HuH-7 (cell line): Measurements from ENCODE around the gene KANK3.
A peak's percentile ranks its signal among the peaks of the same experiment; 100 is the strongest.
"Not testable (repeated sequence)": the region's sequence is repeated elsewhere in the genome, so short reads cannot be mapped to it uniquely, and the experiment has no call there.

Experiments
- DNase-seq: peaks from one replicate; pipeline ENCODE4 v3.0.0; 2011; ENCODE audit warnings: low spot score

Gene KANK3

DNA sequence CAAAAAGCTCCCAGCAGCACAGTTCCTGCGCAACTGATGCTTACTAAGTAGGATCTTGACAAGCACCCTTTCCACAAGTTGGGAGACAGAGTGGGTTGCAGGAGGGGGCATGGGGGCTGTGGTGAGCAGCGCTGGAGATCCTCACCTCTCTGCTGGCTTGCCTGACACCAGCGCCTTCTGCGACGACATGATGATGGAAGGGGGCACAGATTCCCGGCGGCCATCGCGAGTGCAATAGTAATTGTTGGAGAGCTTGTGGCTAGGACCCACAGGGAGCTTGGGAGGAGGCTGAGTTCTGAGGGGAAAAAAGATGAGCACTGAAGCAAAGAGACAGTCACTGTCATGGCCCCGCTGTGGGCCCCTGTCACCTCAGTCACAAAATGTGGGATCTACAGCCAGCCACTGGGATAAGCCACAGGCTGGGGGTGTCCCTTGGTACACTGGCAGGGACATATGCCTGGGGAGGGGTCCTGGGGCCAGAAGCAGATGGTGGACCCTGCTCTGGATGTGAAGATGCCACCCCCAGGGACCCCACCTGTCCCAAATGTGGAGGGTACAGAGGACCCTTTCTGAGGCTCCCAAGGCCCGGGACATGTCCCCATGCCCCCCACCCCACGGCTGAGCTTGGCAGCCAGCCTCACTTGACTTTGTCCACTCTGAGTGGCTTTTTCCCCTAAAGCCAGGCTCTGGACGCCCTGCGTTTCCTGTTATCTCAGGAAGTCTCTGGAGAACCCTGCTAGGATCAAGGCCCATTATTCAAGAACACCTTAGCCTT is 26.5 kb downstream of the KANK3 start:
- DNase-seq, result no peak

DNA sequence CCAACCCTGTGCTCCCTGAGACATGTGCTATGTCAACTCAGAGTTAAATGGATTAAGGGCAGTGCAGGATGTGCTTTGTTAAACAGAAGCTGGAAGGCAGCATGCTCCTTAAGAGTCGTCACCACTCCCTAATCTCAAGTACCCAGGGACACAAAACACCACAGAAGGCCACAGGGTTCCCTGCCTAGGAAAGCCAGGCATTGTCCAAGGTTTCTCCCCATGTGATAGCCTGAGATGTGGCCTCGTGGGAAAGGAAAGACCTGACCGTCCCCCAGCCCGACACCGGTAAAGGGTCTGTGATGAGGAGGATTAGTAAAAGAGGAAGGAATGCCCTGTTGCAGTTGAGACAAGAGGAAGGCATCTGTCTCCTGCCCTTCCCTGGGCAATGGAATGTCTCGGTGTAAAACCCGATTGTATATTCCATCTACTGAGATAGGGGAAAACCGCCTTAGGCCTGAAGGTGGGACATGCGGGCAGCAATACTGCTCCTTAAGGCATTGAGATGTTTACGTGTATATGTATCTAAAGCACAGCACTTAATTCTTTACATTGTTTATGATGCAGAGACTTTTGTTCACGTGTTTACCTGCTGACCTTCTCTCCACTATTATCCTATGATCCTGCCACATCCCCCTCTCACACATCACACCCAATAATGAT is 28.0 kb downstream of the KANK3 start:
- not testable (repeated sequence) for DNase-seq

GRCh38 chr19:8311461-8312260 is 31.4 kb downstream of the KANK3 start:
- no peak for DNase-seq

DNA sequence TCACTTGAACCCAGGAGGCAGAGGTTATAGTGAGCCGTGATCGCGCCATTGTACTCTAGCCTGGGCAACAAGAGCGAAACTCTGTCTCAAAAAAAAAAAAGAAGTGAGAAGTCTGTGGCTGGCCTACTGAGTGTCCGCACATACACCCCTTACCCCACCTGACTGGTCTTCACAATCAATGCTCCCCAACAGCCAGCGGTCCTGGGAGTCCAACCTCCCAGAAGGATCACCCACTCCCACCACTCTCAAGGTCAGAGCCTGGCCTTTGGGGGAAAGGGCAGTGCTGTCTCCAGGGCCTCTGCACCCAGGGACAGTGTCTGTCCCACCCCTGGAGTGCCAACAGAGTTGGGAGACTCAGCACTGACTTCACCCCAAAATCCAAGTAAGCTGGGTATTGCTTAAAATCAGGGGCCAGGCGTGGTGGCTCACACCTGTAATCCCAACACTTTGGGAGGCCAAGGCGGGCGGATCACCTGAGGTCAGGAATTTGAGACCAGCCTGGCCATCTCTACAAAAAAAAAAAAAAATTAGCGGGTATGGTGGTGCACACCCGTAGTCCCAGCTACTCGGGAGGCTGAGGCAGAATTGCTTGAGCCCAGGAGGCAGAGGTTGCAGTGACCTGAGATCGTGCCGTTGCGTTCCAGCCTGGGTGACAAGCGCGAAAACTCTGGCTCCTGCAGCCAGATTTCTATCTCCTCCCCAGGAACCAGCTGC is 32.6 kb downstream of the KANK3 start:
- no peak for DNase-seq

DNA sequence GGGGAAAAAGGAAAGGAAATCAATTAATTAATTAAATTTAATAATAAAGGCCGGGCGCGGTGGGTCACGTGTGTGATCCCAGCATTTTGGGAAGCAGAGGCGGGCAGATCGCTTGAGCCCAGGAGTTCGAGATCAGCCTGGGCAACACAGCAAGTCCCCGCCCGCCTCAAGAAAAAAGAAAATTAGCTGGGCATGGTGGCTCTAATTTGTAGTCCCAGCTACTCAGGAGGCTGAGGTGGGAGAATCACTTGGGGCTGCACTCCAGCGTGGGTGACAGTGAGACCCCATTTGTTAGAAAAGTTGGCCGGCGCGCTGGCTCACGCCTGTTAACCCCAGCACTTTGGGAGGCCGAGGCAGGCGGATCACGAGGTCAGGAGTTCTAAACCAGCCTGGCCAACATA is 34.2 kb downstream of the KANK3 start:
- no peak for DNase-seq

DNA sequence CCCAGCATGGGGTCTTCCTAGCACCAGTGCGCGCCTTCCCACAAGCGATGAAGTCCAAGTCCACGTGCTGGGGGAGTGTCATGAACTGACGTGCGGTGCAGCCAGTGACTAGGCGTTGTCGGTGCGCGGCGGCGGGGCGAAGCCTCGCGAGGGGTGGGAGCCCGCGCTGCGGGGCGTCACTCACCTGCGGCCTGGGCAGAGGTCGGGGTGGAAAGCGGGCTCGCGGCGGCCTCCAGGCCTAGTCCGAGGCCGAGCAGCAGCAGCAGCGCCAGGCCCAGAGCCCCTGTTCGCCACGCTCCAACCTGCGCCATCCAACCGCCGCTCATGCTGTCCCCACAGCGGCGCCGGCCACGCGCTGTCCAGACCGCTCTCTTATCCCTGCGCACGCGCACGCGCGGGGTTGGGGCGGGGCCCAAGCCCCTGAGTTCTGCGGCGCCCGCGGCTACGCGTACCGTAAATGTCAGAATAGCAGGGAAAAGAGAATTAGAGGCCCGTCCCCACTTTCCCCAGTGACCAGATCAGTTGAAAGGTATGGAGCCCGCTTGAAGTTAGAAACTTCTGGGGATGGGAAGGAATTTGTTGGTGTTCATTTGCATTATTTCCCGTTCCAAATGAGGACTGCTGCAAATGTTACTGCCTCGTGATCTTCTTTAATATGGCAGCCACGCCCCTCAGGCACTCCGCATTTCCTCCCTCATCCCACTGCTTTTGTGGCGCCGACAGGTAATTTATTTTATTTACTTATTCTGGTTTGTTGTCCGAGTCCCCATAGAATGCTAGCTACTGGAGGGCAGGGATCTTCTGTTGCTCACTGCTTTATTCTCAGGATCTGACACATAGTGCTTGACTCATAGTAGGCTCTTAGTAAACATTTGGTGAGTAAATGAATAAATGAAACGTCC is 34.8 kb downstream of the KANK3 start, which contains the start of gene CD320:
TSS of gene CD320 (minus strand) at position 394 of the 902 bp plus-strand sequence. CDS start at position 326, 68 bp downstream.
- DNase-seq, result peak; percentile 94

GRCh38 chr19:8307400-8307964 is 35.6 kb downstream of the KANK3 start:
- no peak for DNase-seq

DNA sequence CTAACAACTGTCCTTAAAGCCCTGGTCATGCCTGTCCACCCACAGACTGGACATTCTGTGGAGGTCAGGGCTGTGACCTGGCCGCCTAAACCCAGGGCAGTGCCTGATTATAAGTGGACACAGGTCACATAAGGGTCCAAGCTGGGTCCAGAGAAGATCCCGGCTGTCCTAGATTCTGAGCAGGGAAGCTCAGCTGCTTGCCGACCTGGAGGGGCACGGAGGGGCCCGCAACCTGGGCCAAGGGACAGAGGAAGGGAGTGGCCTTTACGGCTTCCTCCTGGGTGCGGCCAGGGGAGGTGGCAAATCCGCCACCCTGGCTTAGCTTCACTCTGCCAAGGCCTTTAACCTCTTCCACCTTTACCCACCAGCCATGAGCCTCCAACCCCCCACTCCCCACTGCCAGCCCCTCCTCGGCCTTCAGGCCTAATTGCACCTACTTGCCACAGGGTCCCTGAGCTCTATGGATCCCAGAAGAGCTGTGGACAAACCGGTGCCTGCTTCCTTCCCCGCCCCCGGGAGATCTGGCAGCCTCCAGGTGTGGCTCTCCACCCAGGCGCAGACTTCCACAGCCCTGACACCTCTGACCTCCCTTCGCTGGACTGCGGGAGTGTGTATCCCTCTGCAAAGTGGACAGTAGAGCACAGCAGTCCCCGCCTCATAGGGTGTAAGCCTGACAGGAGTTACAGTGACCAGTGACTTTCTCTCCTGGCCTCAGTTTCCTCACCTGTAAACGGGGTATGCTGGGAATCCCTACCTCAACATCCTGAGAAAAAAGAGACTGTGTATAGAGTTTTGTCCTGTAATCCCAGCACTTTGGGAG is 36.6 kb downstream of the KANK3 start:
- DNase-seq, result no peak

GRCh38 chr19:8305798-8306197 is 37.3 kb downstream of the KANK3 start:
- DNase-seq, result no peak

GRCh38 chr19:8304841-8305621 is 38.0 kb downstream of the KANK3 start:
- no peak for DNase-seq

DNA sequence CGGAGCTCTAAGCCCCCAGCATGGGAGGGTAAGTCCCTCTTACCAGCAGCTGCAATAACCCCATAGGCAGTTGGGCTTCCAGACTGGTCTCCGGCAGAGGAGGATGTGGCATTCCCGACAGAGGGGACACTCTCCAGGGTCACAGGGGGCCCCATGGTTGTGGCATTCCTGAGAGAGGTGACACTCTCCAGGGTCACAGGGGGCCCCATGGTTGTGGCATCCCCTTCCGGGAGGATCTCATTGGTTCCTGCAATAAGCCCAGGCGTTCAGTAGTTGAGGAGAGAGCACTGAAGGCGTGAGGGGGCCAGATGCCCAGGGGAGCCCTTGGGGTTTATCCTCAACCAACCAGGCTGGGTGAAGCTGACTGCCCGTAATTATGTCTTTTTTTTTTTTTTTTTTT is 40.3 kb downstream of the KANK3 start:
- no peak for DNase-seq

DNA sequence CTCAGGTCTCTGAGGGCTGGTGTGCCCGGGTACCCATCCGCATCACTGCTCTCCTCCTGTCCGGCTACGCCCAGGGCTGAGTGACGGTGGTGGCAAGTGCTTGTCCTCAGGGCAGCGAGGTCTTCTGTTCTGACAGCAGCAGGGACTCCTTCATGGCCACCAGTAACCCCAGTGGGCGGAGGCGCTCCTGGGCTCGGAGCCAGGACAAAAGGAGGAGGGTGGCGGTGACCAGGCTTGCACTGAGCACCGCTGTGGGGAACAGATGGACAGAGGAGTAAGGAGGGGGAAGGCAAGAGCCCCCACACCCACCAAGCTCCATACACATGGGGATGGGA is 40.7 kb downstream of the KANK3 start:
- no peak for DNase-seq

- DNase-seq, result not testable (repeated sequence)
Observed at GRCh38 chr19:8291337-8291736, 51.7 kb downstream of the KANK3 start.

DNA sequence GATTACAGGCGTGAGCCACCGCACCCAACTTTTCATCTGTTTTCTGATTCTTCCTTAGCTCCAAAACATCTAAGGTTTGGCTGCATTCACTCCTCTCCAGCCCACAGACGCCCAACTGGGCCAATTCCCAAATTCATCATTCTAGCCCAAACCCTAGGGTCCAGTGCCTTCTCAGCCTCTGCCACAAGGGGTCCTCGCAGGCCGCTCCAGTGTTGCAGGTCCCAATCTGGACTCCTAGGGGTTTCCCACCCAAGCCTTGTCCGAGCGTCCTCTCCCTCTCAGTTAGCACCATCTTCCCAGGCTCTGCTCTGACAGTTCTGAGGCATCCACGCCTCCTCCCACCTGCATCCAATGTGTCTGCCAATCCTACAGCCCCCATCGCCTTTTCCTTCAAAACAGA is 66.6 kb downstream of the KANK3 start:
- DNase-seq, result not testable (repeated sequence)
